Pancreas (tissue), 10 donors: Measurements from ENCODE around the gene DAAM2. TPM values are rescaled to one million over a fixed set of nuclear protein-coding genes. Genes with fewer than 3 reads are reported as not detected.
A peak's percentile ranks its signal among the peaks of the same experiment; 100 is the strongest.

ENCODE experiments used
- ATAC-seq, 4 donors: fragments of 200-7000 bp; cut with Tn5 transposase; one replicate each; pipeline versions ENCODE4 v1.8.0 to v1.9.1; 2020; ENCODE audit warnings: mild to moderate bottlenecking in 4 of 4, moderate library complexity in 4 of 4
- DNase-seq, 6 donors: peaks; one replicate each; pipeline ENCODE4 v3.0.0-alpha.2; 2020
- FAIRE-seq: peaks from 2 replicates; lab custom pipeline; 2012; peaks lifted over from hg19 to GRCh38; lab: Jason Lieb, UNC
- H3K27ac ChIP-seq, 4 donors: fragments of 200-600 bp; sonication (generic); 1 replicate in 3 of 4; 2 replicates in 1 of 4; pipeline versions ENCODE4 v1.5.0 to v1.8.0; 2020
- H3K27me3 ChIP-seq, 4 donors: fragments of 200-600 bp; one replicate each; pipeline ENCODE4 v1.8.0; 2021
- H3K36me3 ChIP-seq, 3 donors: fragments of 200-600 bp; sonication (generic) in 1 of 3; one replicate each; pipeline versions ENCODE4 v1.5.0 to v1.8.0; 2020 to 2021
- H3K4me1 ChIP-seq, 3 donors: fragments of 200-600 bp; one replicate each; pipeline ENCODE4 v1.8.0; 2021
- H3K4me3 ChIP-seq, 4 donors: fragments of 200-600 bp; sonication (generic) in 2 of 4; one replicate each; pipeline versions ENCODE4 v1.5.0 to v1.8.0; 2020 to 2021
- H3K9me3 ChIP-seq, 4 donors: fragments of 200-600 bp; one replicate each; pipeline ENCODE4 v1.8.0; 2021
- CTCF ChIP-seq, 4 donors: fragments of 200-600 bp; sonication (generic) in 3 of 4; IDR thresholded peaks; one replicate each; pipeline versions ENCODE4 v1.5.0 to v1.8.0; 2021; ENCODE audit warnings: antibody characterized with exemption in 4 of 4
- WGBS, 2 donors: extraction: QIAGEN DNeasy Blood & Tissue Kit; methylation state at CpG; one replicate each; pipeline ENCODE4 v1.1.7; 2013; 5-methylcytosine and 5-hydroxymethylcytosine counted together
- intact Hi-C, 3 donors: fragments of 100-400 bp; cut with DNase I; formaldehyde crosslinking; loops; one replicate each; pipeline versions ENCODE4 v1.11.1 to v1.14.2; 2022
- polyA plus RNA-seq, 2 donors: library from polyadenylated mRNA; stranded (reverse); fragments of 200-250 nt; gene quantifications; one replicate each; pipeline ENCODE4 v1.2.3, GENCODE V29; 2013
- total RNA-seq, 6 donors: library from RNA; stranded (reverse); fragmentation: NEBNext Ultra II Directional in 4 of 6; extraction: Animal tissue kit (Norgen Biotek cat#: 25700) in 4 of 6; gene quantifications; one replicate each; pipeline versions ENCODE4 v1.2.1 to v1.2.4, GENCODE V29; 2021 to 2023
- donor health status: healthy with polysubstance abuse.
- donor health status: DM: no; HTN: no; CAD: no; lungs with moderate emphysema.
- donor health status: DM: no; HTN: no; CAD: no.
- donor health status: control.
- donor health status: control.
- donor health status: Bipolar disorder and iron deficiency.
- donor health status: DM: yes; HTN: yes; CAD: no.
- donor health status: DM: no; HTN: no; CAD: no.
- donor health status: DM: no; HTN: no; CAD: no.
- donor health status: DM: yes; HTN: yes; CAD: no.

Gene DAAM2
- total and polyA plus RNA-seq, 8 donors = 4.0 to 10.5 (median 7.2) TPM

- no peak for ATAC-seq
- peaks cover 9 to 12% (median 11%) of the 10 kb centered on the region in 3 donors for H3K4me1 ChIP-seq
These were observed 52.7 kb downstream of the DAAM2 start for GRCh38 chr6:39844866-39845265.

GRCh38 chr6:39847221-39847620 lies 55.0 kb downstream of the DAAM2 start:
- WGBS, 2 donors = 32 to 51% methylated on average over 10 of the region's 10 CpGs
- no peak for TF ChIP-seq CTCF (IDR thresholded peaks at IDR 0.05)
- intact Hi-C loops = no loop called here
- Histone ChIP-seq H3K27me3 (no peaks in the 10 kb centered on the region), H3K9me3 (no peaks in the 10 kb centered on the region), H3K4me1 (peaks cover 9 to 14% (median 11%) of the 10 kb centered on the region in 3 donors), H3K27ac (no peak overlapping the region), H3K36me3 (no peaks in the 10 kb centered on the region), H3K4me3 (no peak overlapping the region)
- DNase-seq = peak in 5 of 6 donors; percentile 36 to 69 (median 67)
- peak; percentile 64 to 87 (median 80) for ATAC-seq
- FAIRE-seq = no peak

More at GRCh38 chr6:39844866-39845265, 52.7 kb downstream of the DAAM2 start:
- no peaks in the 10 kb centered on the region for H3K9me3 ChIP-seq
- intact Hi-C loops = no loop called here
- H3K36me3 ChIP-seq = no peaks in the 10 kb centered on the region
- no peaks in the 10 kb centered on the region for H3K27me3 ChIP-seq
- no peak overlapping the region for H3K4me3 ChIP-seq
- DNase-seq (no peak), FAIRE-seq (no peak)
- no peak for TF ChIP-seq CTCF (IDR thresholded peaks at IDR 0.05)
- WGBS, 2 donors = 97 to 99% methylated on average over 1 of the region's 1 CpG
- H3K27ac ChIP-seq = no peak overlapping the region

- FAIRE-seq (no peak), ATAC-seq (no peak), DNase-seq (no peak)
- WGBS, 2 donors = 83 to 87% methylated on average over 4 of the region's 4 CpGs
- peaks cover 9 to 14% (median 11%) of the 10 kb centered on the region in 3 donors for H3K4me1 ChIP-seq
- H3K27me3 ChIP-seq = no peaks in the 10 kb centered on the region
- intact Hi-C loops = no loop called here
- H3K27ac ChIP-seq = no peak overlapping the region
- no peaks in the 10 kb centered on the region for H3K36me3 ChIP-seq
- H3K4me3 ChIP-seq = no peak overlapping the region
- H3K9me3 ChIP-seq = no peaks in the 10 kb centered on the region
- TF ChIP-seq CTCF (IDR thresholded peaks at IDR 0.05) = no peak
These were observed 56.0 kb downstream of the DAAM2 start for GRCh38 chr6:39848171-39848570.

- Histone ChIP-seq H3K27ac (no peak overlapping the region), H3K27me3 (no peaks in the 10 kb centered on the region), H3K4me3 (no peak overlapping the region), H3K36me3 (no peaks in the 10 kb centered on the region), H3K9me3 (no peaks in the 10 kb centered on the region), H3K4me1 (peaks cover 9 to 14% (median 11%) of the 10 kb centered on the region in 3 donors)
- FAIRE-seq (no peak), DNase-seq (no peak), ATAC-seq (peak; percentile 17 to 66 (median 48))
- WGBS, 2 donors = 14 to 18% methylated on average over 3 of the region's 3 CpGs
- intact Hi-C loops = no loop called here
- no peak for TF ChIP-seq CTCF (IDR thresholded peaks at IDR 0.05)
These were observed 57.1 kb downstream of the DAAM2 start for GRCh38 chr6:39849228-39849627.

- intact Hi-C loops = no loop called here
- ATAC-seq (no peak), DNase-seq (no peak), FAIRE-seq (no peak)
- H3K36me3 ChIP-seq = no peaks in the 10 kb centered on the region
- WGBS, 2 donors = 74 to 76% methylated on average over 6 of the region's 6 CpGs
- no peak for TF ChIP-seq CTCF (IDR thresholded peaks at IDR 0.05)
- H3K27me3 ChIP-seq = no peaks in the 10 kb centered on the region
- H3K9me3 ChIP-seq = no peaks in the 10 kb centered on the region
- peaks cover 9 to 14% (median 11%) of the 10 kb centered on the region in 3 donors for H3K4me1 ChIP-seq
- no peak overlapping the region for H3K27ac ChIP-seq
- H3K4me3 ChIP-seq = no peak overlapping the region
These were observed 57.6 kb downstream of the DAAM2 start for GRCh38 chr6:39849764-39850163.
